Activated naive CD8-positive, alpha-beta T cell treated with anti-CD3 and anti-CD28 coated beads, Interleukin-2, amount 50 U/mL, for 24 hours (primary cell): ENCODE measurements around the gene ITSN1.
"Not testable (repeated sequence)": the region's sequence is repeated elsewhere in the genome, so short reads cannot be mapped to it uniquely, and the experiment has no call there.

Experiments used
- ATAC-seq: fragments of 150-1000 bp; cut with Tn5 transposase; one replicate; pipeline ENCODE4 v1.10.0; 2021
- DNase-seq: peaks from one replicate; pipeline ENCODE4 v3.0.0; 2021
- H3K27ac Mint-ChIP-seq: one replicate; pipeline ENCODE4 v1.8.0; 2021; ENCODE audit warnings: mild to moderate bottlenecking, mixed read lengths
- H3K27me3 Mint-ChIP-seq: one replicate; pipeline ENCODE4 v1.8.0; 2021; ENCODE audit warnings: mixed read lengths
- H3K36me3 Mint-ChIP-seq: one replicate; pipeline ENCODE4 v1.8.0; 2021; ENCODE audit warnings: low read depth, mixed read lengths
- H3K4me1 Mint-ChIP-seq: one replicate; pipeline ENCODE4 v1.8.0; 2021; ENCODE audit warnings: mixed read lengths
- H3K4me3 Mint-ChIP-seq: one replicate; pipeline ENCODE4 v1.8.0; 2021; ENCODE audit warnings: mild to moderate bottlenecking, moderate library complexity, mixed read lengths
- H3K9me3 Mint-ChIP-seq: one replicate; pipeline ENCODE4 v1.8.0; 2021; ENCODE audit warnings: mixed read lengths

Gene ITSN1

GRCh38 chr21:33774551-33774950, 132.2 kb downstream of the ITSN1 start:
- Mint-ChIP-seq H3K27me3 (no peaks in the 10 kb centered on the region), H3K4me1 (no peaks in the 10 kb centered on the region), H3K9me3 (peaks cover 9% of the 10 kb centered on the region), H3K27ac (no peak overlapping the region), H3K36me3 (peaks cover 4% of the 10 kb centered on the region), H3K4me3 (no peak overlapping the region)
- DNase-seq = no peak
- ATAC-seq = no peak

GRCh38 chr21:33775100-33775828, 133.0 kb downstream of the ITSN1 start:
- Mint-ChIP-seq H3K4me1 (no peaks in the 10 kb centered on the region), H3K27me3 (no peaks in the 10 kb centered on the region), H3K4me3 (no peak overlapping the region), H3K9me3 (peaks cover 9% of the 10 kb centered on the region), H3K36me3 (peaks cover 4% of the 10 kb centered on the region), H3K27ac (no peak overlapping the region)
- DNase-seq (no peak), ATAC-seq (no peak)

DNA sequence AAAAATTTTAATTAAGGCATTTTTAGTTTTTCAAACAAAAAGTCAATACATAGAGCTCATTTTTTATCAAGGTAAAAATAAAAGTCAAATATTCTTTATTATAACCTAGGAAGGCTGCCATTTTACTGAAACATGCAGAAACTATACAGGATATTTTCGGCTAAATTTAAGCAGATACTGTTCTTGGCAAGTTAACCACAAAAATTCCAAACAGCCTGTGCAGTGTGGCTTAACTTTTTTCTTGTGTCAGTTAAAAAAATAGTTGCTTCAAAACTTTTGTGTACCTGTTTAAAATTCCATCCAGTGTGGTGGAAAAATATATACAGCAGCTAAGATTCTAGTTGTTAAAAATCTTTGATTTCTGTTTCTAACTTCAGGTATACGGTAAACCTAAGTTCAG, 138.3 kb downstream of the ITSN1 start:
- no peaks in the 10 kb centered on the region for H3K27me3 Mint-ChIP-seq
- no peak overlapping the region for H3K27ac Mint-ChIP-seq
- no peak for ATAC-seq
- H3K36me3 Mint-ChIP-seq = peaks cover 6% of the 10 kb centered on the region
- no peak overlapping the region for H3K4me3 Mint-ChIP-seq
- DNase-seq = no peak
- peaks cover 9% of the 10 kb centered on the region for H3K9me3 Mint-ChIP-seq
- H3K4me1 Mint-ChIP-seq = no peaks in the 10 kb centered on the region

- Mint-ChIP-seq H3K4me3 (no peak overlapping the region), H3K27me3 (no peaks in the 10 kb centered on the region), H3K27ac (no peak overlapping the region), H3K9me3 (peaks cover 9% of the 10 kb centered on the region), H3K36me3 (peaks cover 6% of the 10 kb centered on the region), H3K4me1 (no peaks in the 10 kb centered on the region)
- ATAC-seq (no peak), DNase-seq (no peak)
Measured at GRCh38 chr21:33781121-33781520, 138.8 kb downstream of the ITSN1 start.

DNA sequence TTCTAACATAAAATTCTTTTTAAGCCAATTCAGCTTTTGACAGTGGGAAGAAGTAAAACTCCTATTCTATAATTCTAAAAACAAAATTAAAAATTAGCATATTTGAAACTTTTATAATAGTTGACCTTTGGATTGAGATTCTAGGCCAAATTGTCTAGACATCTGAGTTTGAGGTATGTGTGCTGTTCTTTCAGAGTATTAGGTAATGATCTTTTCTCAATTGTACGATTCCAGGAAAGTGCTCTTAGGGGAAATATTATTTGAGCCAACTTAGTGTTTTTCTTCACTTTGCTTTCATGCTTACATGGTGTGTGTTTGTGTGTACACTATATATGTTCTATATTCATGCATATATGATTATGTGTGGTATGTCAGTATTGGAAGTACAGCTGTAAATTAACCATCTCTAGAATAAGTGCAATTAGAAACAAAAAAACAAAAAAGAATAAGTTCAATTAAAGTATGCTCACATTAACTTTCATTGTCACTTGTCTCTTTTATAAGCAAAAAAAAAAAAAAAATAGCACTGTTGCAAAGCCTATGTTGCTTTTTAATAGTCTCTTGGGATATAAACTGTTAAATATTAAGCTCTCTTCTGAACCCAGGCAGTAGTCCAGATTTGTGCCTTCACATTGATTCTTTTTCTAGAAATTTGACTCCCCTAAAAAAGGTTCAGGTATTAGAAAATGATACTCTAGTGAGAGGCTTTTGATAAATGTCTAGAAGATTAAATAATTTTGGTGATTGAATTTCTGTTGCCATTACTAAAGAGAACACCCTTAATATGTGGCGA, 141.1 kb downstream of the ITSN1 start:
- no peak overlapping the region for H3K27ac Mint-ChIP-seq
- no peak for ATAC-seq
- peaks cover 6% of the 10 kb centered on the region for H3K36me3 Mint-ChIP-seq
- H3K9me3 Mint-ChIP-seq = peaks cover 9% of the 10 kb centered on the region
- no peaks in the 10 kb centered on the region for H3K4me1 Mint-ChIP-seq
- H3K27me3 Mint-ChIP-seq = no peaks in the 10 kb centered on the region
- DNase-seq = no peak
- no peak overlapping the region for H3K4me3 Mint-ChIP-seq

DNA sequence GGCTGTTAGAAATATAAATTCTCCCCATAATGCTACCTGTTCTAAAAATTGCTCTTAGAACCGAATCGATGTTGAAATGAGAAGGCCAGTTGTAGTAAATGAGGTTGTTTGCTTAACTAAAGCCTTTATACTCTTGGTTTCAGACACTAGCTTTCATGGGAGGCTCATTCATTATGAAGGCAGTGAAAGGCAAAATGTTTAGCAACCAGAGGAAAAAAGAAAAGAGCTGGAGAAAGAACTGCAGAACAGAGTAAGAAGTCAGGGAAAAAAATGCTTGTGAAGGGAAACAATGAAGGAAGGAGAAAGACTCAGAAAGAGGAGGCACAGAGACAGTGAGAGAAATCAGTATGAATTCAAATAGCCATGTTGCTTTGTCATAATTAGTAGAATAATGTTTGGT, 145.1 kb downstream of the ITSN1 start:
- Mint-ChIP-seq H3K27ac (no peak overlapping the region), H3K36me3 (no peaks in the 10 kb centered on the region)
- ATAC-seq = no peak

GRCh38 chr21:33788438-33788837, 146.1 kb downstream of the ITSN1 start:
- H3K4me3 Mint-ChIP-seq, H3K4me1 Mint-ChIP-seq, H3K9me3 Mint-ChIP-seq, ATAC-seq, H3K27ac Mint-ChIP-seq, H3K36me3 Mint-ChIP-seq, DNase-seq, H3K27me3 Mint-ChIP-seq: not testable (repeated sequence)

More for the DNA sequence above, 145.1 kb downstream of the ITSN1 start:
- DNase-seq = no peak
- Mint-ChIP-seq H3K9me3 (no peaks in the 10 kb centered on the region), H3K4me1 (no peaks in the 10 kb centered on the region), H3K4me3 (no peak overlapping the region), H3K27me3 (no peaks in the 10 kb centered on the region)

GRCh38 chr21:33789697-33790096, 147.4 kb downstream of the ITSN1 start:
- Mint-ChIP-seq H3K36me3 (no peaks in the 10 kb centered on the region), H3K27me3 (no peaks in the 10 kb centered on the region), H3K27ac (no peak overlapping the region), H3K4me3 (no peak overlapping the region), H3K4me1 (no peaks in the 10 kb centered on the region), H3K9me3 (no peaks in the 10 kb centered on the region)
- no peak for ATAC-seq
- no peak for DNase-seq

GRCh38 chr21:33791073-33791472, 148.8 kb downstream of the ITSN1 start:
- no peaks in the 10 kb centered on the region for H3K27me3 Mint-ChIP-seq
- no peaks in the 10 kb centered on the region for H3K36me3 Mint-ChIP-seq
- no peak for DNase-seq
- H3K27ac Mint-ChIP-seq = no peak overlapping the region
- H3K9me3 Mint-ChIP-seq = no peaks in the 10 kb centered on the region
- ATAC-seq = no peak
- H3K4me3 Mint-ChIP-seq = no peak overlapping the region
- no peaks in the 10 kb centered on the region for H3K4me1 Mint-ChIP-seq

- Mint-ChIP-seq H3K36me3 (peaks cover 2% of the 10 kb centered on the region), H3K4me1 (no peaks in the 10 kb centered on the region), H3K27me3 (no peaks in the 10 kb centered on the region), H3K4me3 (no peak overlapping the region), H3K9me3 (no peaks in the 10 kb centered on the region), H3K27ac (no peak overlapping the region)
- ATAC-seq = no peak
- no peak for DNase-seq
Measured at GRCh38 chr21:33794596-33794995, 152.3 kb downstream of the ITSN1 start.

- no peaks in the 10 kb centered on the region for H3K27me3 Mint-ChIP-seq
- no peak for ATAC-seq
- no peaks in the 10 kb centered on the region for H3K4me1 Mint-ChIP-seq
- H3K9me3 Mint-ChIP-seq = no peaks in the 10 kb centered on the region
- peaks cover 2% of the 10 kb centered on the region for H3K36me3 Mint-ChIP-seq
- H3K27ac Mint-ChIP-seq = no peak overlapping the region
- no peak for DNase-seq
- H3K4me3 Mint-ChIP-seq = no peak overlapping the region
Measured at GRCh38 chr21:33797565-33797964, 155.3 kb downstream of the ITSN1 start.

DNA sequence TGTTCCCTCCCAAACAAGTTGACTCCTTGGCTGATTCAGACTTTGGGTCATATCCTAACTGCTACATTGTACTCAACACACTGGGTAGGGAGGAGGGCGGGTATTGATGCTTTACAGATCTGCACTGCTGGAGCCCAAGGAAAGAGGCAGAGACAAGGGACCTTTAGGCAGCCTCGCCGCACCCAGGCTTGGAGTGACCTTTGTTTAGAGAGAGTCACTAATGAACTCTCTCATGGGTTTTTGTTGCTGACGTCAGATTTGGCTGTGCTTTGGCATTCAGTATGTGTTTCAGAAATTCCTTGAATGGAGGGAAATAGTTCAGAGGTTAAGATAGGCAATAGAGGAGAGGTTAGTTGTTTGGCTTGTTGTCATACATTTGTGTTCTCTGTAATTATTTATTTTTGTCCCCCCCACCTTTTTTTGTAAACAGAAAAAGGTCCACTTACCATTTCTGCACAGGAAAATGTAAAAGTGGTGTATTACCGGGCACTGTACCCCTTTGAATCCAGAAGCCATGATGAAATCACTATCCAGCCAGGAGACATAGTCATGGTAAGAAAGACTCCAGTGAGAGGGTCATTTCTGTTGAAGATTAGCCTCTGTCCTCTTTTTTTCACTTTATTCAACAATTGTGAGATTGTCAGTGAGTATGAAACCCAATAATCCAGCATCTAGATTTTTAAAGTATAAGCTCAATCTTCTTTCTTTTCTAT, 157.2 kb downstream of the ITSN1 start:
- Mint-ChIP-seq H3K27ac (no peak overlapping the region), H3K4me3 (no peak overlapping the region), H3K9me3 (no peaks in the 10 kb centered on the region), H3K36me3 (peaks cover 2% of the 10 kb centered on the region), H3K27me3 (no peaks in the 10 kb centered on the region), H3K4me1 (no peaks in the 10 kb centered on the region)
- no peak for ATAC-seq
- DNase-seq = no peak

DNA sequence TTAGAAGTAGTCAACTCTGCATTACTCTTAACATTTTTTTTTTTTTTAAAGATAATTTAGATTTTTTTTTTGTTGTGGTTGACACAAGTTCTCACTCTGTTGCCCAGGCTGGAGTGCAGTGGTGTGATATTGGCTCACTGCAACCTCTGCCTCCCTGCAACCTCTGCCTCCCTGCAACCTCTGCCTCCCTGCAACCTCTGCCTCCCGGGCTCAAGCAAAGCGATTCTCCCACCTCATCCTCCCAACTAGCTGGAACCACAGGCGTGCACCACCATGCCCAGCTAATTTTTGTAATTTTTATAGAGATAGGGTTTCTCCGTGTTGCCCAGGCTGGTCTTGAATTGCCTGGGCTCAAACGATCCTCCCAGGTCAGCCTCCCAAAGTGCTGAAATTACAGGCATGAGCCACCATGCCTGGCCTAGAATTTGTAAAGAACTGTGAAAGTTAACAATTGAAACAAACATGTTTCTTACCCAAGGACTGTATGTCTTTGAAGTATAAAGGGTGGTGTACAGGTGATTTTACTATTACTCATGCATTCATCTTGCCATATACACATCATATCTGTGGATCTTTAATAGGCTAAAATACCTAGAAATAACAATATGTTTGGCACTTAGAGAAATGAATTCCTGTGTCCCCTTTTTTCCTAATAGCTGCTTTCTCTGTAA, 158.6 kb downstream of the ITSN1 start:
- peaks cover 2% of the 10 kb centered on the region for H3K36me3 Mint-ChIP-seq
- H3K4me3 Mint-ChIP-seq = no peak overlapping the region
- H3K27me3 Mint-ChIP-seq = no peaks in the 10 kb centered on the region
- no peak for ATAC-seq
- no peak overlapping the region for H3K27ac Mint-ChIP-seq
- DNase-seq = no peak
- no peaks in the 10 kb centered on the region for H3K9me3 Mint-ChIP-seq
- H3K4me1 Mint-ChIP-seq = no peaks in the 10 kb centered on the region
